IPS-11a (cell line): ENCODE data around the gene KIAA0232.
"Not testable (repeated sequence)": the region's sequence is repeated elsewhere in the genome, so short reads cannot be mapped to it uniquely, and the experiment has no call there.

ENCODE experiments used
- H3K4me3 ChIP-seq: one replicate; pipeline ENCODE4 v1.5.1; 2013; ENCODE audit warnings: low read depth, low read length, control low read depth

The KIAA0232 gene

GRCh38 chr4:6775746-6776145, 6.8 kb upstream of the KIAA0232 start:
- H3K4me3 ChIP-seq, result no peak overlapping the region

GRCh38 chr4:6776920-6777635, 5.4 kb upstream of the KIAA0232 start:
- H3K4me3 ChIP-seq, result no peak overlapping the region

GRCh38 chr4:6777636-6778281, 4.8 kb upstream of the KIAA0232 start:
- H3K4me3 ChIP-seq, result no peak overlapping the region

- H3K4me3 ChIP-seq, result no peak overlapping the region
Observed at GRCh38 chr4:6778435-6778834, 4.1 kb upstream of the KIAA0232 start.

GRCh38 chr4:6779667-6780565, 2.6 kb upstream of the KIAA0232 start:
- no peak overlapping the region for H3K4me3 ChIP-seq

GRCh38 chr4:6781113-6781512, 1.4 kb upstream of the KIAA0232 start:
- no peak overlapping the region for H3K4me3 ChIP-seq

- peak overlapping the region; percentile 62 for H3K4me3 ChIP-seq
Observed at GRCh38 chr4:6781561-6781960, 966 bp upstream of the KIAA0232 start.

- peak overlapping the region; percentile 76 for H3K4me3 ChIP-seq
Observed at GRCh38 chr4:6782846-6783110, 251 bp downstream of the KIAA0232 start.

- H3K4me3 ChIP-seq, result peak overlapping the region; percentile 76
Observed at GRCh38 chr4:6783111-6783981, 819 bp downstream of the KIAA0232 start.

- no peak overlapping the region for H3K4me3 ChIP-seq
Observed at GRCh38 chr4:6785572-6785925, 3.0 kb downstream of the KIAA0232 start.

- H3K4me3 ChIP-seq, result no peak overlapping the region
Observed at GRCh38 chr4:6788123-6788522, 5.6 kb downstream of the KIAA0232 start.

- not testable (repeated sequence) for H3K4me3 ChIP-seq
Observed at GRCh38 chr4:6791245-6791644, 8.7 kb downstream of the KIAA0232 start.

- not testable (repeated sequence) for H3K4me3 ChIP-seq
Observed at GRCh38 chr4:6791796-6792195, 9.3 kb downstream of the KIAA0232 start.

GRCh38 chr4:6794189-6794588, 11.7 kb downstream of the KIAA0232 start:
- no peak overlapping the region for H3K4me3 ChIP-seq

- H3K4me3 ChIP-seq, result no peak overlapping the region
Observed at GRCh38 chr4:6795821-6796220, 13.3 kb downstream of the KIAA0232 start.

GRCh38 chr4:6797368-6797767, 14.8 kb downstream of the KIAA0232 start:
- H3K4me3 ChIP-seq, result not testable (repeated sequence)

- no peak overlapping the region for H3K4me3 ChIP-seq
Observed at GRCh38 chr4:6799091-6799490, 16.6 kb downstream of the KIAA0232 start.

GRCh38 chr4:6802025-6802424, 19.5 kb downstream of the KIAA0232 start:
- no peak overlapping the region for H3K4me3 ChIP-seq

GRCh38 chr4:6802626-6803025, 20.1 kb downstream of the KIAA0232 start:
- no peak overlapping the region for H3K4me3 ChIP-seq

GRCh38 chr4:6803246-6803645, 20.7 kb downstream of the KIAA0232 start:
- no peak overlapping the region for H3K4me3 ChIP-seq
